GM21390 (cell line): ENCODE data around the gene PCNX2.

Experiments used
- ATAC-seq: cut with Tn5 transposase; IDR thresholded peaks from one replicate; pipeline ENCODE4 v1.9.1; 2021; ENCODE audit not compliant: unreplicated experiment

The PCNX2 gene

GRCh38 chr1:232939748-232940147, 355.8 kb downstream of the PCNX2 start:
- no peak for ATAC-seq

- no peak for ATAC-seq
Measured at GRCh38 chr1:232938926-232939325, 356.6 kb downstream of the PCNX2 start.

DNA sequence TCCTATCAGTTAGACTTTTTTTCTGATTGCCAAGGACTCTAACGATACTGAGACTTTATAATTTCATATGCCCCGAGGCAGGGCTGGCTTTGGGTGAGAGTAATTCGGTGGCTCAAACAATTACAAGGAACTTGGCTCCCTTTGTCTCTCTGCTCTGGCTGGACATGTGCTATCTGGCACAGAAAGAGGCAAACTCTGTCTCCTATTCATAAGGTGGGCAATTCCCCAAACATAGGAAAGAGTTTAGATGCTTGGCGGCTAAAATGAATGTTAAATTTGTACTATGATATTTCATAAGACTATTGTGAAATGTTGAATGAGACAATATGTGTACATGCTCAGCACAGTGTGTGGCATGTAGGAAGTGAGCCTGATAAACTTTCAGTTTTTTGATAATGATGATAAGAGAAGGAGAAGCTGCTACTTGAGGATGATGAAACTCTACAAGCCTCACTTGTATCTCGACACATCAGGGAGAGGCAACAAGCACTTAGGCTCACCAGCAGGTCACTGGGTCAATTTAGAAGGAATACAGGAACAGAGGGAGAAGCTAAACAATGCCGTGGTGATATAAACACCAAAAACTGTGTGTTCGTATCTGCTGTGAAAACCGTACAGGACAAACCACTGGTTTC, 357.7 kb downstream of the PCNX2 start:
- ATAC-seq = no peak

- no peak for ATAC-seq
Measured at GRCh38 chr1:232936941-232937340, 358.6 kb downstream of the PCNX2 start.
